ENCODE data around the gene ARHGAP18. TPM values are rescaled to one million over a fixed set of nuclear protein-coding genes. Genes with fewer than 3 reads are reported as not detected.

The ARHGAP18 gene
- total RNA-seq, 1 donor from 2014 or later, result 10.2 TPM

GRCh38 chr6:129551486-129551885 lies 158.5 kb downstream of the ARHGAP18 start:
- FAIRE-seq, result no peak
- DNase-seq (ENCODE audit: low spot score in 2 of 2), result no peak

- DNase-seq (ENCODE audit: low spot score in 2 of 2) (no peak), FAIRE-seq (no peak)
Observed at GRCh38 chr6:129546702-129547101, 163.3 kb downstream of the ARHGAP18 start.

GRCh38 chr6:129544892-129545612 lies 164.9 kb downstream of the ARHGAP18 start:
- FAIRE-seq (no peak), DNase-seq (ENCODE audit: low spot score in 2 of 2) (no peak)

DNA sequence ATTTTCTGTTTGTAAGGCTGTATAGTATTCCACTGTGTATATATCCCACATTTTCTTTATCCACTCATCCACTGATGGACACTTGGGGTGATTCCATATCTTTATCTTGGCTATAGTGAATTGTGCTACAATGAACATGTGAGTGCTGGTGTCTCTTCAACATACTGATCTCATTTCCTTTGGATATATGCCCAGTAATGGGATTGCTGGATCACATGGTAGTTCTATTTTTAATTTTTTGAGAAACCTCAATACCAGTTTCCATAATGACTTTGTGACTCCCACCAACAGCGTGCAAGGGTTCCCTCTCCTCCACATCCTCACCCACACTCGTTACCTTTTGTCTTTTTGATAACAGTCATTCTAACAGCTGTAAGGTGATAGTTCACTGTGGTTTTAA lies 166.0 kb downstream of the ARHGAP18 start:
- FAIRE-seq, result no peak
- DNase-seq (ENCODE audit: low spot score in 2 of 2), result no peak

DNA sequence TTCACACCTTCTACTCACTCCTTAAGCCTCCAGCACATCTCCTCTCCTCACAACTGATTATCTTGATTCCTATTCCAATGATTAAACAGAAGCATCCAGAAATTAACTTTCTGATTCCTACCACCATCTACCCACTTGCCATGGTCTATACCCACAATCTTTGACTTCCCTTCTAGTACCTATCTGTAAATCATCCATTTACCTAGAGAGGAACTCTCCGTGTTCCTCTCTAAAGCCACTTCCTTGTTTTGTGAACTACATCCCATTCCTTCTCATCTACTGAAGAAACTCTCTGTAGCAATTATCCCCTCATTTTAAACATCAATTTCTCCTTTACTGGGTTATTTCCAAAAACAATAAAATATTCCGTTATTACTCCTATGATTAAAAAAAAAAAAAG lies 167.3 kb downstream of the ARHGAP18 start:
- FAIRE-seq, result no peak
- no peak for DNase-seq (ENCODE audit: low spot score in 2 of 2)

DNA sequence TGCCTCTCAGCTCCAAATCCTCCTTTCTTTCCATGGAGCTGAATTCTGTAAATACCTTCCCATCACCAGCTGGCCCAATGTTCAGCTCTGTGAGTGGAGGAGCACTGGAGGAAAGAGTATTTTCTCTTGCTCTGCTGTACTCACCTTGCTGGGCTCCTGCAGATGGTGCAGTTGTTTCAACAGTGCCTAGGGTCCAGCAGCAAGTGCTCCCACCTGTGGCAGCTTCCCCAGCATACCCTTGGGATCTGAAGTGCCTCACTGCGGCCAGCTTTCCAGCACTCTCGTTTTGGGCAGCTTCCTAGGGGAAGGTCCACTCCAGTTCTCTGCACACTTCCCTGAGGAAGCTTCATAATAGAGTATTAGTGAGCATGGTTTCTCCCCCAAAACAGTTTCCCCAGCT lies 170.9 kb downstream of the ARHGAP18 start:
- no peak for DNase-seq (ENCODE audit: low spot score in 2 of 2)
- no peak for FAIRE-seq

DNA sequence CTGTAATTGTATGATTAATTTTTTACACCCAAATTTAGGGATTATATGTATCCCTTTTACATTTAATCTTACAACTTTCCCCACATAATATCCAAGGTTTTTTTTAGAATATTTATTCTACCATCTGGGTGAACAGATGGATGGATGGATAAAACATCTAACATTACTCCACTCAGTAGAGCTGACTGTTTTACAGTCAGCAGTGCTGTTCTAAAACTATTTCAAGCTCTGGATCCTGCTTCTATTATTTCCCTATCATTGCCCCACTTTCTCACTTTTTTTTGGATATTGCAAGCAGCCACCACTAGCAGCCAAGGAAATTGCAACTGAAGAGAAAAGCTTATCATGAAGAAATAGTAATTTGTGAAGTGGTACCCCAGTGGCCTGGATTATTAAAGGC lies 173.7 kb downstream of the ARHGAP18 start:
- DNase-seq (ENCODE audit: low spot score in 2 of 2), result no peak
- no peak for FAIRE-seq

DNA sequence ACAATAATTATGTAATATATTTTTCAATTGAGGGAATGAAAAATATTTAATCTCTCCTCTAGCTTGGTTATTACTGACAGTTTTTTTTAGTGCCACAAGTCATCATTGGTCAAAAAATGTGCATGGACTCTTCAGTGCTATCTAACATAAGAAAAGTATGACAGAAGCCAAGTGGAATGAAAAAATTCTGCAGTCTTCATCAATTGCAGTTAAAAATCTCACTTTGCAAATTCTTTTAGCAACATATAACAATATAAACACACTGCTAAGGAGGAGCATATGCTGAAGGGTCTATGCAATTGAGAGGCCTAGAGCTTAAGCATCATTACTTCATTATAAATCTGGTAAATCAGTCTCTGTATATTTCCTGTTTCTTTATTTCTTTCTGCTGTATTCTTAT lies 175.1 kb downstream of the ARHGAP18 start:
- DNase-seq (ENCODE audit: low spot score in 2 of 2) (no peak), FAIRE-seq (no peak)

Other genes with a start within 250 kb of the ARHGAP18 start
- 1.2 TPM for gene TMEM244, start 151.1 kb upstream of the ARHGAP18 start, total RNA-seq

Measured in frontal cortex (tissue), 4 donors.